IPS-18a (cell line): ENCODE results near the gene CEP164.

Experiments
- H3K27ac ChIP-seq: one replicate; pipeline ENCODE4 v1.5.1; 2013; ENCODE audit warnings: low read length
- H3K27me3 ChIP-seq: one replicate; pipeline ENCODE4 v1.6.1; 2013; ENCODE audit warnings: mild to moderate bottlenecking, low read length; ENCODE audit not compliant: control insufficient read depth, insufficient read depth
- H3K36me3 ChIP-seq: one replicate; pipeline ENCODE4 v1.6.1; 2013; ENCODE audit warnings: low read depth, low read length; ENCODE audit not compliant: control insufficient read depth
- H3K4me1 ChIP-seq: one replicate; pipeline ENCODE4 v1.6.1; 2013; ENCODE audit warnings: low read depth, low read length; ENCODE audit not compliant: control insufficient read depth
- H3K4me3 ChIP-seq: one replicate; pipeline ENCODE4 v1.5.1; 2013; ENCODE audit warnings: low read length
- H3K9ac ChIP-seq: one replicate; pipeline ENCODE4 v1.6.1; 2013; ENCODE audit warnings: mild to moderate bottlenecking, low read length, moderate library complexity
- H3K9me3 ChIP-seq: one replicate; pipeline ENCODE4 v1.6.1; 2013; ENCODE audit warnings: low read depth, low read length; ENCODE audit not compliant: control insufficient read depth

The CEP164 gene

DNA sequence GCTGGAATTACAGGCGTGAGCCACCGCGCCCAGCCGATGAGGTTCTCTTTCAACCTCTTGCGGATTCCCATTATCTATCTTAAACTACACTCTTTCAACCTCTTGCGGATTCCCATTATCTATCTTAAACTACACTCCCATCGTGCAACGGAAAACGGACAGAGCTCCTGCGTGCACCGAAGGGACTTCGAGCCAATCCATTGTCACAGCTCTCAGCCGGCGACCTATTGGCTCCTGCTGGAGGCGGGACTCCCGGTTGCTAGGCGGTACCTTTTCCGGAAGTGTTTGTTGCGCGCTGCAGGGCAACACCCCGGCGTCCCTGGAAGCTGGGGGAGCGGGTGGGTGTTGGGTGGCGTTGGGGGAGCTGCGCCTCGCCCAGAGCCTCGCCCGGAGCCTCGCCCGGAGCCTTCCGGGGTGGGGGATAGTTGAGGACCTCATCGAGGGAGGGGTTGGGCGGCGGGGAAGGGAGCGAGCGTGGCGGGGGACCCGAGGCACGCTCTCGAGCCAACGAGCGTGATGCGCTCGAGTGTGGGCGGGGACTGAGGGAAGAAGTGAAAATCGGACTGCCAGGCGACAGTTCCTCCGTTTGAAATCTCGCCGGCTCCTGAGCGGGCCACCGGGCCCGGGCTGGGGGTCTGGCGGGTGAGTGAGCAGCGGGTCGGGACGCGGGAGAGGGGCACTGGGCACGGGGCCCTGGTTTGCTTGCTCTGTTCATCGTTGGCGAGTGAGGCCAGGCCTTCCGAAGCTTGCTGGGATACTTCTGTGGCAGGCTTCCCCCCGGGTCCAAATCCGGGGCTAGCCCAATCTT, at the start of gene CEP164:
Gene CEP164 (plus strand): TSS at position 288 of the 808 bp plus-strand sequence. CDS start 10,733 bp downstream, outside the sequence.
- H3K4me1 ChIP-seq: peaks cover 3% of the 10 kb centered on the region
- no peaks in the 10 kb centered on the region for H3K9me3 ChIP-seq
- H3K27ac ChIP-seq: no peak within 1 kb of the TSS
- no peaks in the 10 kb centered on the region for H3K36me3 ChIP-seq
- no peaks in the 10 kb centered on the region for H3K27me3 ChIP-seq
- H3K9ac ChIP-seq: peak within 1 kb of the TSS; percentile 76
- H3K4me3 ChIP-seq: peak within 1 kb of the TSS; percentile 88

DNA sequence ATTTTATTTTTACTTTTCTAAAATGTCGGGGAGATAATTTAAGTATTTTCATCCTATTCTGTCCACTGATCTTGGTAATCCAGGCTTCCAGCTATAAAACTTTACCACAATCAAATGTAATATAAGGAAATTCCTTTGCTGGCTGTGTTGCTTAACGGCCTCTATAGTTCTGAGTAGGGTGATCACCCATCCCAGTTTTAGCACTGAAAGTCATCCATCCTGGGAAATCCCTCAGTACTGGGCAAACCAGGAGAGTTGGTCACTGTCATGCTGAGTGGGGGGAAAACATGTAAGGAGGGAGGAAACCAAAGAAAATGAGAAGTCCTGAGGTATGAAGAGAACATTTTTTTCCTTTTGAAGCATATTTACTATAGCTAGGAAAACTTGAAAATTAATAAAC, 49.3 kb upstream of the CEP164 start:
- no peaks in the 10 kb centered on the region for H3K4me1 ChIP-seq
- no peak overlapping the region for H3K27ac ChIP-seq
- H3K27me3 ChIP-seq: no peaks in the 10 kb centered on the region
- H3K9me3 ChIP-seq: no peaks in the 10 kb centered on the region
- H3K4me3 ChIP-seq: no peak overlapping the region
- H3K36me3 ChIP-seq: peaks cover 30% of the 10 kb centered on the region
- no peak overlapping the region for H3K9ac ChIP-seq

DNA sequence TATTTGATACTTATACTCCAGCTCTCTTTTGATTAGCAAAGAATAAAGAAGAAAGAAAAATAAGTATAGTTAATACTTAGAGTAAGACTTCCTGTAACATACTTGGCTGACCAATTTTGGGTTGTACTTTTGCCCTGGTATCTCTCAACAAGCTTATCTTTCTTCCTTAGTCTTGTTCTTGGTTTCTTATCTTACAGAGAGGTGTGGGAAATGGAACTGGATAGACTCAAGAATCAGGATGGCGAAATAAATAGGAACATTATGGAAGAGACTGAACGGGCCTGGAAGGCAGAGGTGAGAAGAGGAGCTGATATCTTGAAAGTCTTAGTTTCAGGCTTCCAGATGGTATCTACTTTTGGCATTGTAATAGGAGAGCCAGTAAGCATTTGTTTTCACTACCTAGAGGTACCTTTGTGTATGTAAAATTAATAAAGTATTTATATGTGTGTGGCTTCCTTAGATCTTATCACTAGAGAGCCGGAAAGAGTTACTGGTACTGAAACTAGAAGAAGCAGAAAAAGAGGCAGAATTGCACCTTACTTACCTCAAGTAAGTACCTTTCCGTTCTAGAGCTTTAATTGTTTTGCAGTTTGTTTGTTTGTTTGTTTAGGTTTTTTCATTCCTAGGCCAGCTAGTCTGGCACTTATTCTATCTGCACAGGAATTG, 47.8 kb upstream of the CEP164 start:
- no peaks in the 10 kb centered on the region for H3K9me3 ChIP-seq
- no peaks in the 10 kb centered on the region for H3K27me3 ChIP-seq
- H3K27ac ChIP-seq: no peak overlapping the region
- H3K4me3 ChIP-seq: no peak overlapping the region
- H3K36me3 ChIP-seq: peaks cover 39% of the 10 kb centered on the region
- no peak overlapping the region for H3K9ac ChIP-seq
- no peaks in the 10 kb centered on the region for H3K4me1 ChIP-seq

DNA sequence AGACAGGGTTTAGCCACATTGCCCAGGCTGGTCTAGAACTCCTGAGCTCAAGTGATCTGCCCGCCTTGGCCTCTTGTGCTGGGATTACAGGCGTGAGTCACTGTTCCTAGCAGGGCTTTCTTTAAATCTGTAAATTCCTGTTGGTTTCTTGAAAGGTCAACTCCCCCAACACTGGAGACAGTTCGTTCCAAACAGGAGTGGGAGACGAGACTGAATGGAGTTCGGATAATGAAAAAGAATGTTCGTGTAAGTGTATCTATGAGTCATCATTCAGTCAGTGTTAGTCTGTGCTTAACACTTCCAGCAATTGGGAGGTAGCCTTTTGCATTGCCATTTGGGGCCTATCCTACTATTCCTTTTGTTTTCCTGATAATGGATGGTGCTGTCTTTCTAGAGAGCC, 46.5 kb upstream of the CEP164 start:
- H3K4me3 ChIP-seq: no peak overlapping the region
- peaks cover 51% of the 10 kb centered on the region for H3K36me3 ChIP-seq
- H3K4me1 ChIP-seq: no peaks in the 10 kb centered on the region
- H3K27me3 ChIP-seq: no peaks in the 10 kb centered on the region
- no peaks in the 10 kb centered on the region for H3K9me3 ChIP-seq
- no peak overlapping the region for H3K27ac ChIP-seq
- H3K9ac ChIP-seq: no peak overlapping the region

DNA sequence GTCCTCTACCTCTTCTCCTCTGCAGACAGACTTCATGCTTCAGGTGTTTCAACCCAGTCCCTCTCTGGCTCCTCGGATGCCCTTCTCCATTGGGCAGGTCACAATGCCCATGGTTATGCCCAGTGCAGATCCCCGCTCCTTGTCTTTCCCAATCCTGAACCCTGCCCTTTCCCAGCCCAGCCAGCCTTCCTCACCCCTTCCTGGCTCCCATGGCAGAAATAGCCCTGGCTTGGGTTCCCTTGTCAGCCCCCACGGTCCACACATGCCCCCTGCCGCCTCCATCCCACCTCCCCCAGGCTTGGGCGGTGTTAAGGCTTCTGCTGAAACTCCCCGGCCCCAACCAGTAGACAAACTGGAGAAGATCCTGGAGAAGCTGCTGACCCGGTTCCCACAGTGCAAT, 45.8 kb upstream of the CEP164 start:
- Histone ChIP-seq H3K36me3 (peaks cover 51% of the 10 kb centered on the region), H3K4me3 (no peak overlapping the region), H3K27me3 (no peaks in the 10 kb centered on the region), H3K9me3 (no peaks in the 10 kb centered on the region), H3K27ac (no peak overlapping the region), H3K9ac (no peak overlapping the region), H3K4me1 (no peaks in the 10 kb centered on the region)

DNA sequence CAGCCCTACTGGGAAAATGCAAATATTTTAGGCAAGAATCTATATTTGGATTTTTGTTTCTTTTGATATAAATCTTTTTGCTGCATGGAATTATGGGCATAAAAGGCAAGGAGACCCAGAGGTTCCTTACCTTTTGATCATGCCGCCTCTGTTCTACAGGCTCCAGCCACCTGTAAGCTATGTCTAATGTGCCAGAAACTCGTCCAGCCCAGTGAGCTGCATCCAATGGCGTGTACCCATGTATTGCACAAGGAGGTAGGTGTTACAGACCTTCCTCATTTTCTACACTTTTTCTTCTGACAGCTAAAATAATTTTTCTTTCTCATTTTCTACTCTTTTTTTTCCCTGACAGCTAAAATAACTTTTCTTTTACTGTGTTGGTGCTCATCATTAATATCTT, 44.7 kb upstream of the CEP164 start:
- Histone ChIP-seq H3K4me3 (no peak overlapping the region), H3K27me3 (no peaks in the 10 kb centered on the region), H3K4me1 (no peaks in the 10 kb centered on the region), H3K36me3 (peaks cover 53% of the 10 kb centered on the region), H3K27ac (no peak overlapping the region), H3K9me3 (no peaks in the 10 kb centered on the region), H3K9ac (no peak overlapping the region)

DNA sequence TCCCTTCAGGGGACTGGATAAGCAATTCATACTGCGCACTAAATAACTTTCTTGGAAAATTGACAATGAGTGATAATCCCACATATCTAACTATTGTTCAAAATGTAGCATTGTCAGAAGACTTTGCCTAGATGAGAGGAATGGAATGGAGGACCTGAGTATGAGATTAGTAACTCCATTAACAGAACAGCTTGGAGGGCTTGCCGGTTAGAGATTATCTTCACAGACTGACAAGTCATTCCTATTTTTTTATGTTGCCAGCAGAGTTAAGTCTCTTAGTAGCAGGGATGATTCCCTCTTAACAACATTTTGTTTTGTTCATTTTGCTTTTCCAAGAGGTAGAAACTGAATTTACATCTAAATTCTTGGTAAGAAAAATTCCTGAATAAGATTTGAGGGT, 43.6 kb upstream of the CEP164 start:
- H3K27ac ChIP-seq: no peak overlapping the region
- H3K36me3 ChIP-seq: peaks cover 63% of the 10 kb centered on the region
- H3K4me1 ChIP-seq: no peaks in the 10 kb centered on the region
- no peaks in the 10 kb centered on the region for H3K9me3 ChIP-seq
- H3K4me3 ChIP-seq: no peak overlapping the region
- H3K9ac ChIP-seq: no peak overlapping the region
- H3K27me3 ChIP-seq: no peaks in the 10 kb centered on the region

DNA sequence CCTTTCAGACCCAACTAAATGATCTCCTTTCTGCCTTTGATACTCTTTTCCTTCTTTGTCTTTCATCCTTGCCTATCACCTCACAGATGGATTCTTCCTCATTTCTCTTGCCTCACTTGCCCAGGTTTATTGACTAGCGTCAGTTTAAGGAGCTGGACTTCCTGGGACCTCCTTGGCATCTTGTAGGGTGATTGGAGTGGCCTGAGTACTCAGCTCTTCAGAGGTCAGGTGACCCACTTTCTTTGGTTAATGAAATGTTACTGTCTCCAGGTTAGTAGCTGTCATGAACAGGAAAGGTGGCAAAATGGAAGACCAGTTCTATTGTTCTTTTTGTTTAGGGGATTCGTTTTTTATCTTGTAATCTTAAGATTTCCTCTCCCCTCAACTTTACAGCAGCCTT, 41.1 kb upstream of the CEP164 start:
- Histone ChIP-seq H3K27me3 (no peaks in the 10 kb centered on the region), H3K36me3 (peaks cover 57% of the 10 kb centered on the region)

DNA sequence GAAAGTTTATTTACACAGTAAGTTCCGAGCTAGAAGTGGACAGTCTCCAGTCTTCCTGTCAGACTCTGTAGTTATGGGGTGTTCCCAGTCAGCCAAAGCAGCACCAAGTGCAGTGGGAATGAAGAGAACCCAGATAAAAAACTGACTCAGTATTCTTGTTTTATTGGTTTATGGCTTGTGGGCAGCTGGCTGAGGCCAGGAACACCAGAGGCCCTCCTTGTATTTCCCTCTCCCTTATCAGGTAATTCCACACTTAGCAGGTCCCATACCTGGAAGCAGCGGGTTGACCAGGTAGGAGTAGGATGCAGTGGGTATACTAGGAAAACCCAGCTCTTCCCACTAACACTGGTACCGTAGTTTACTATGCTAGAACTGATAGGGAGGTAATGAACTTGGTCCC, 40.0 kb upstream of the CEP164 start:
- H3K4me3 ChIP-seq: no peak overlapping the region
- H3K9ac ChIP-seq: no peak overlapping the region
- H3K36me3 ChIP-seq: peaks cover 46% of the 10 kb centered on the region
- H3K4me1 ChIP-seq: no peaks in the 10 kb centered on the region
- no peaks in the 10 kb centered on the region for H3K27me3 ChIP-seq
- H3K9me3 ChIP-seq: no peaks in the 10 kb centered on the region
- no peak overlapping the region for H3K27ac ChIP-seq

More for the DNA sequence above, 41.1 kb upstream of the CEP164 start:
- Histone ChIP-seq H3K9ac (no peak overlapping the region), H3K27ac (no peak overlapping the region), H3K4me1 (no peaks in the 10 kb centered on the region), H3K4me3 (no peak overlapping the region), H3K9me3 (no peaks in the 10 kb centered on the region)

DNA sequence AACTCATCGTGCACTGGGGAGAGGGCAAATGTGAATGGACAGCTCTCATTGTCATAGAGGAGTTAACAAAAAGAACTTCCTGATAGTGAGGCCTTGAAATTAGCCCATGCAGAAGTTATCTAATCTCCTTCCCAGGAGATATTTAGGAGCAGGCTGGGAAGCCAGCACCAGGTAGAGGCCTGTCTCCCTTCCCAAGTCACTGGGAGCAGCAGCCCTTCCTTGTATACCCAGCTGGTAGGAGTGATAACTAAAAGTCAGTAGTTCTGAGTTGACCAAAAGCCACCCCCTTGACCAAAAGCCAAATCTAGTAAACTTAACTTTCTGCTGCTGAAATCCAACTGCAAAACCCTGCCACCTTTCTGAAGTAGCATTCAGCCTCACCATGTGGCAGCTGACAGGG, 37.9 kb upstream of the CEP164 start:
- Histone ChIP-seq H3K4me3 (no peak overlapping the region), H3K27me3 (no peaks in the 10 kb centered on the region), H3K9me3 (no peaks in the 10 kb centered on the region), H3K9ac (no peak overlapping the region), H3K36me3 (peaks cover 33% of the 10 kb centered on the region), H3K4me1 (no peaks in the 10 kb centered on the region), H3K27ac (no peak overlapping the region)

DNA sequence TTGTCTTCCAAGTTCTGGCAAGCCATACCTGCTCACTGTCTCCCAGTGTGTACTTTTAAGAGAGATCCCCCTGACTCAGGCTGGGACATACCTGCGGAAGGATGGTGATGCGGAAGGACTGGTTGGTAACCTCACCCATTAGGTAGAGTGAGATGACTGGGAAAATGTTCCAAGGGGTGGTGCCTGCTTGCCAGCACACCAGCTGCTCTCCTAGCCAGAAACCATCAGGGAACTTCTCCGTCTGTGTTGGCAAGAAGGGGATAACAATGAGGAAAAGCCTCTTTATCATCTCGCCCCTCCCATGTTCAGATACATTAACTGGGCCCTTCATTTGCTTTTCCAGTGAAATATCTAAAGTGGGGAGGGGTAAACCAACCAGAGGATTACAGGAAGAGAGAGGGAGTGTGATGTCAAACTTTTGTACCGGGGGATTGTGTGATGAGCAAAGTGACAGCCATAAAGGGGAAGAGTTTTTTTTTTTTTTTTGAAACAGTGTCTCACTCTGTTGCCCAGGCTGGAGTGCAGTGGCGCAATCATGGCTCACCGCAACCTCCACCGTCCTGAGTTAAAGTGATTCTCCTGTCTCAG, 36.8 kb upstream of the CEP164 start, which contains the start of gene BACE1-AS:
Gene BACE1-AS (plus strand): TSS at position 538 of the 588 bp plus-strand sequence.
- Histone ChIP-seq H3K27ac (no peak within 1 kb of the TSS), H3K4me1 (no peaks in the 10 kb centered on the region), H3K9ac (no peak within 1 kb of the TSS), H3K9me3 (no peaks in the 10 kb centered on the region), H3K4me3 (no peak within 1 kb of the TSS), H3K27me3 (no peaks in the 10 kb centered on the region), H3K36me3 (peaks cover 22% of the 10 kb centered on the region)
